Ascending aorta (tissue), 2 donors: ENCODE data around the gene SPNS2. TPM values are rescaled to one million over a fixed set of nuclear protein-coding genes. Genes with fewer than 3 reads are reported as not detected.

Source experiments
- DNase-seq, 2 donors: peaks; one replicate each; pipeline ENCODE4 v3.0.0-alpha.2; 2019; ENCODE audit warnings: low spot score in 2 of 2
- H3K27ac ChIP-seq, 2 donors: fragments of 200-600 bp; sonication (generic); one replicate each; pipeline ENCODE4 v1.5.1; 2016 to 2017; ENCODE audit warnings: mild to moderate bottlenecking in 1 of 2
- H3K27me3 ChIP-seq: fragments of 200-600 bp; sonication (generic); one replicate; pipeline ENCODE4 v1.5.1; 2017
- H3K36me3 ChIP-seq, 2 donors: fragments of 200-600 bp; sonication (generic); one replicate each; pipeline ENCODE4 v1.5.1; 2016
- H3K4me1 ChIP-seq, 2 donors: fragments of 200-600 bp; sonication (generic); one replicate each; pipeline ENCODE4 v1.5.1; 2016 to 2017; ENCODE audit warnings: mild to moderate bottlenecking in 1 of 2
- H3K4me3 ChIP-seq, 2 donors: fragments of 200-600 bp; sonication (generic); one replicate each; pipeline ENCODE4 v1.5.1; 2016 to 2017; ENCODE audit warnings: mild to moderate bottlenecking in 1 of 2
- H3K9me3 ChIP-seq, 2 donors: fragments of 200-600 bp; sonication (generic); one replicate each; pipeline ENCODE4 v1.5.1; 2016
- intact Hi-C: fragments of 100-400 bp; cut with DNase I; formaldehyde crosslinking; loops from one replicate; pipeline ENCODE4 v1.15.1; 2023
- total RNA-seq: library from RNA; depleted of rRNA; stranded (reverse); fragments of >200 nt; gene quantifications from one replicate; pipeline ENCODE4 v1.1.0, GENCODE V29; 2016
- TF ChIP-seq, protein P1 (sequence below), 3 experiments: fragments of 200-600 bp in 2 of 3; fragments of 450-650 bp in 1 of 3; sonication (generic) in 2 of 3; IDR thresholded peaks; one replicate each; pipeline ENCODE4 v1.5.1; 2016 to 2019; ENCODE audit warnings: antibody characterized with exemption in 3 of 3, mild to moderate bottlenecking in 1 of 3, moderate library complexity in 1 of 3

The SPNS2 gene
- total RNA-seq, 1 donor from 2014 or later, result 107 TPM

DNA sequence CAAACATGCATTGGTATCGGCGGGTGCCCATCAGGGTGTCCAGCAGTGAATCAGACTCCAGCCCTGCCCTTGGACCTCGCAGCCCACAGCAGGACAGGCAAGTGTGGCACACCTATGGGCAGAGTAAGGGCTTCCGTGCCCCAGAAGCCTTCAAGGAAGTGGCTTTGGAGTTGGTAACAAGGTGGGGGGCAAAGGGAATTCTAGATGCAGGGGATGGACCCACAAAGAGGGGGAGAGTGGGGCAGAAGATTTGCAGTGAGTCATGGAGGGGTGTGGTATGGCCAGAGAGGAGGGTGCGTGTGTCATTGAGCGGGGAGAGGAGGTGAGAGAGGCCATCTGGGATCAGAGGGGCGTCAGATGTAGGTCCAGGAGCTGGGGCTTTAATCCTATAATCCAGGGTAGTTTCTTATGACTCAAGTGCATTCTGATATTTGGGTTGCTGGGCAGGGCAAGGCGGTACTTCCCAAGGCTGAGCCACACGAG is 8.5 kb upstream of the SPNS2 start:
- TF ChIP-seq, protein P1, sequence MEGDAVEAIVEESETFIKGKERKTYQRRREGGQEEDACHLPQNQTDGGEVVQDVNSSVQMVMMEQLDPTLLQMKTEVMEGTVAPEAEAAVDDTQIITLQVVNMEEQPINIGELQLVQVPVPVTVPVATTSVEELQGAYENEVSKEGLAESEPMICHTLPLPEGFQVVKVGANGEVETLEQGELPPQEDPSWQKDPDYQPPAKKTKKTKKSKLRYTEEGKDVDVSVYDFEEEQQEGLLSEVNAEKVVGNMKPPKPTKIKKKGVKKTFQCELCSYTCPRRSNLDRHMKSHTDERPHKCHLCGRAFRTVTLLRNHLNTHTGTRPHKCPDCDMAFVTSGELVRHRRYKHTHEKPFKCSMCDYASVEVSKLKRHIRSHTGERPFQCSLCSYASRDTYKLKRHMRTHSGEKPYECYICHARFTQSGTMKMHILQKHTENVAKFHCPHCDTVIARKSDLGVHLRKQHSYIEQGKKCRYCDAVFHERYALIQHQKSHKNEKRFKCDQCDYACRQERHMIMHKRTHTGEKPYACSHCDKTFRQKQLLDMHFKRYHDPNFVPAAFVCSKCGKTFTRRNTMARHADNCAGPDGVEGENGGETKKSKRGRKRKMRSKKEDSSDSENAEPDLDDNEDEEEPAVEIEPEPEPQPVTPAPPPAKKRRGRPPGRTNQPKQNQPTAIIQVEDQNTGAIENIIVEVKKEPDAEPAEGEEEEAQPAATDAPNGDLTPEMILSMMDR (IDR thresholded peaks at IDR 0.05), result no peak
- Histone ChIP-seq H3K4me3 (no peak overlapping the region), H3K27ac (no peak overlapping the region), H3K9me3 (no peaks in the 10 kb centered on the region), H3K4me1 (no peaks in the 10 kb centered on the region), H3K27me3 (no peaks in the 10 kb centered on the region), H3K36me3 (no peaks in the 10 kb centered on the region)
- intact Hi-C loops, result no loop called here
- no peak for DNase-seq

DNA sequence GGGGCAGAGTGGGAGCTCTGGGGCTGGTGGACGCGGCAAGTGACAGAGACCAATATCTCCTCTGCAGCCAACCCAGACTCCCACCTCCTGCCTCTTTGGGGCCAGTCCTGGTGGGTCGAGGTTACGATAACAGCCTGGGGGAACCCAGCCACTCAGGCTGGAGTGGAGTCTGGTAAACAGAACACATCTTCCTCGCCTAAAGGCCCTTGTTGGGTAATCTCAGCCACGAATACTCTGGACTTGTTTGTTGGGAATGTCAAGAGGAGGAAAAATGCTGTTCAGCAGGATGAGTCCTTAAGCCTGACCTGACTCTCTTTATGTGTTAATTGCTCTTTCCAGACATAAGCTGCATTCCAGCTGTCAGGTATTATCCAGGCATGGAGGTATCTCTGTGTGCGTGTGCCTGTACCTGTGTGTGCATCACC is 8.0 kb upstream of the SPNS2 start:
- DNase-seq, result no peak
- TF ChIP-seq, protein P1 (IDR thresholded peaks at IDR 0.05), result no peak
- H3K27me3 ChIP-seq, result no peaks in the 10 kb centered on the region
- H3K4me1 ChIP-seq, result no peaks in the 10 kb centered on the region
- intact Hi-C loops, result no loop called here
- no peak overlapping the region for H3K27ac ChIP-seq
- no peaks in the 10 kb centered on the region for H3K36me3 ChIP-seq
- no peak overlapping the region for H3K4me3 ChIP-seq
- no peaks in the 10 kb centered on the region for H3K9me3 ChIP-seq

DNA sequence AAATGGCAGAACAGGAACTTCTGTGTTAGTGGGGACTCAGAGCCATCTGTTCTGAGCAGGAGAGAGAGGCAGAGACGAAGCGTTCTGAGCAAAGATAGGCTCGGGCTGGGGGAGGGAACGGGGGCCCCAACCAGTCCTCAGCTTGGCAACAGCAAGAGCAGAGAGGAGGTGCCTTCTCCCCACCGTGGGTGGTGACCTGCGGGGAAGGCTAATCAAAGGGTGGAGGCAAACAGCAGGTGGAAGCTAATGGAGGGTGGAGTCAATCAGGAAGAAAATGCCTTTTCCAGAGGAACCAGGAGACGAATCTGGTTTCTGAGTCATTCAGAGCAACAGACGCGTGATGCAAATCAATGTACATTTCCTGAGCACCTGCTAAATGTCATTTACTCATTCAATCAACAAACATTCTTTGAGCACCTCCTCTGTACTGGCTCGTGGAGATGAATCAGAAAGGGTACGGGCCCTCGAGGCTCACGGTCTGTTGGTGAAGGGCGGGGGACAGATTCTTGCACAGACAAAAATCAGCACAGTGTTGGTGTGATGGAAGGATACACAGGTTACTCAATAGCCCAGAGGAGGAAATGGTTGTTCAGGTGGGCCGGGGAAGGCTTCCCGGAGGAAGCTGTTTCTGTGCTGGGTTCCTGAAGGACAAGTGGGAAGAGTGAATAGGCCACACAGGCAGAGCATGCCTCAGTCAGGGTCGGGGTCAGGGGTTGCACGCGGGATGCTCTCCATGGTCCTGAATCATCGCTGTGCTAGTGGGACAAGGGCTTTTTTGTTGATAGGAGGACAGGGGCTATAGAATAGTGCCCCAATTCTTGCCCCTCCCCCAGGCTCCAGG is 5.7 kb upstream of the SPNS2 start:
- Histone ChIP-seq H3K4me1 (peaks cover 2 to 10% of the 10 kb centered on the region in 2 donors), H3K9me3 (no peaks in the 10 kb centered on the region), H3K27me3 (no peaks in the 10 kb centered on the region), H3K36me3 (no peaks in the 10 kb centered on the region), H3K27ac (no peak overlapping the region), H3K4me3 (no peak overlapping the region)
- TF ChIP-seq, protein P1 (IDR thresholded peaks at IDR 0.05), result no peak
- intact Hi-C loops, result no loop called here
- no peak for DNase-seq

DNA sequence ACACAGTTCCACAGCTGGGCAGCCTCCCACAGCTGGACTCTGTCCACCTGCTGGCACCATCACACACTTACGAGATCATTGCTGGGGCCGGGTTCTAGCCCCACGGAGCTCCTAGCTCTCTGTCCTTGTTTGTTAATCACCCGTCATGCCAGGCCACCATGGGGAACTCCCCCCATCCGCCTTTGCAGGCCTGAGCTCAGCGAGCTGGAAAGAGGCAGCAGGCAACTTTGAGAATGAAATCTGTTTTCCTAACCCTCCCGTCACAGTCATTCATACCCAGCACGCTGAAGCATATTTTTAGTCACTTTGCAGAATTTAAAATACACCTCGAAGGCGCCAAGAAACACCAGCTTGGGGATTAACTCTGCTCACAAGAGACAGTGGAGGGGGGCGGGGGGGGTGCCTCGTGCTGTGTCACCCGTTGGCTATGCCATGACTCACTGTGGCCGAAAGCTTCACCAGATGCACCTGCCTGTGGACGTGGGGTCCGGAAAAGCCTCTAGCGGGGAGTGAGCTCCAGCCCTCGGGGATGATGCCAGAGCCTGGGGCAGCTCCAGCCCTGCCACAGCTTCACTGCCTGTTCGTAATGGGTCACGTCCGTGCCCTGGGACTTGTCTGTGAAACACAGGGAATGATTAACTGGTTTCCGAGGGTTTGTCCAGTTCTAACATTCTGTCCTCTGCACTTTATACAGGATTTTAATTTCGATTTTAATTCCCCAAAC is 1.4 kb upstream of the SPNS2 start:
- H3K27me3 ChIP-seq, result no peaks in the 10 kb centered on the region
- DNase-seq, result peak; percentile 54 to 91
- H3K4me3 ChIP-seq, result peak overlapping the region in 1 of 2 donors; percentile 63

More for the DNA sequence above, 1.4 kb upstream of the SPNS2 start:
- H3K9me3 ChIP-seq, result no peaks in the 10 kb centered on the region
- H3K36me3 ChIP-seq, result no peaks in the 10 kb centered on the region
- TF ChIP-seq, protein P1 (IDR thresholded peaks at IDR 0.05), result no peak
- peaks cover 13 to 27% of the 10 kb centered on the region in 2 donors for H3K4me1 ChIP-seq
- intact Hi-C loops, result loop anchor here (5.0 kb wide), 3 partner anchors 75 to 295 kb away; partner anchors contain the start of gene UBE2G1
- H3K27ac ChIP-seq, result peak overlapping the region; percentile 92
